HCEC 1CT (cell line): ENCODE data around the gene SLC29A3.

Source experiments
- DNase-seq: peaks from one replicate; pipeline ENCODE4 v3.0.0-alpha.2; 2017

SLC29A3 gene

DNA sequence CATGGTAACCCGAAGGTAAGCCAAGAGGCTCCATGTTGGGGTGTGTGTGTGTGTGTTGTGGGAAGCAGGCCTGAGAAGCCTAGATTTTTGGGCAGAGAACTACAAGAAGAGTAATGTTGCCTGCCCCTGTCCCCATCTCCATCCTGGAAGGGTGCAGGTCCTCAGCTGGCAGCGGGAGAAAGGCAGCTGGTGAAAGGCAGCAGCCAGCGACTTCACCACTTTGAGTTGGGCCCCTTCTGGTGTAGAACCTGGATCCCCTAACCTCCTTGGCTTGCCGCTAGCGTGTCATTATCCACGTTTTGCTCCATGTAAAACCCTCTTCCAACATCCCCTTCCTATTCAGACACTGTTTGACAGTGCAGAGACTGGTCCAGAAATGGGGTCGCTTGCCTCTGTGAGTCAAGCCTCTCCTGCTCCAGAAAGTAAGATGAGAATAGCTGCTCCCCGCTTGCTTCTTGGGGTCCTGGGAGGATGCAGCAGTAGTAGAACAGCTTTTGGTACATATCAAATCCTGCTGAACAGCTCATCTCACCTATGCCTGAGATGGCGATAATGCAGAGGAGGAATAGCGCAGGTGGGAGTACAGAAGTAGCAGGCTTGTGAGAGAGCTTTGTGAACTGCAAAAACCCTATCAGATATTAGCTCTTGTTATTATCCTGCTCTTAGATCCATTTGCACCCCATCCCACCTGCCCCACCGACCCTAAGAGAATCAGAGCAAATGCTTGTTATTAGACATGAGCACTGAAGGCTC, 55.6 kb downstream of the SLC29A3 start:
- no peak for DNase-seq

DNA sequence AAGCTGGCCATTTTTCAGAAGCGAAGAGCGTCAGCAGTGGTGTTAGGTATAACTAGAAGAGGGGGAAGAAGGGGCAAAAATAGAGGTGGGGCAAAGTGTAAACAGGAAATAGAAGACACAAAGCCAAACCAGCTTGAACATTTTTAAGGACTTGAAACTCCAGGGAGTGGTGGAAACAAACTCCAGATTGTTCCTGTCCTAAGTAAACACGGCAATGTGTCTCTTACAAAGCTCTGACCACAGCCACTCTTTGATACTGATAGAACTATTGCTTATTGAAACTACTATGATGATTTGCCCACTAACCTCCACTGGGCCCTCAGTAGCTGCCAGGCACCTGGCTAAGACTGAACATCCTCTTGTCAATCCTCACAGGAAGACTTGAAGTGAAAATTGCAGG, 56.9 kb downstream of the SLC29A3 start:
- no peak for DNase-seq

DNA sequence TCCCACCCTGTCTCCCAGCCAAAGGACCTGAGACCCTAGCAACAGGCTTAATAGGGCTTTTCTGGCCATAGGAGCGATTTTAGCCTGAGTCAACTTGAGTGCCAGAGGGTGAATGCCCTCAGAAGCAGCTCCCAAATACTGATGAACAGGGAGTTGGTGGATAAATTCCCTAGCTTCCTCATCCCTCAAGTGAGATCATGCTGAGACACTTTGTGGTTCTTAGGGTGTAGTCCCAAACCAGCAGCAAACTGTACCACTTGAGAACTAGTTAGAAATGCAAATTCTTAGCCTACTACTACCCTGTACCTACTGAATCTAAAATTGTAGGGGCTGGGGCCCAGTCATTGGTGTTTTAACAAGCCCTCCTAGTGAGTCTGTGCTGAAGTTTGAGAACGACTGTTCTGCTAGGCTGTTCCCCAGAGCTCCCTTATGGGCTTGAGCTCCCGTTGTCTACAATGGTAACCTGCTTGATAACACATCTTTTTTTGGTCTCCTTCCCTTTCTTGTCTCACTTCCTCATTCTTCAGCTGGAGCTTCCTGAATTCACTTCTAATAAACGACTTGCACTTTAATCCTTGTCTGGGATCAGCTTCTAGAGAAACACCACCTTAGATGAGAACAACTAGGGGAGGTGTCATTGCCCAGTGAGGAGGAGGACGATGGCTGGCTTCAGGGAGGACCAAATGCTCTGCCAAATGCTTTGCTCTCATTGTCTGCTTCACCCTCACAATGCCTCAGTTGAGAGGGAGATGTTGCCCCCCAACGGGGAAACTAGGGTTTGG, 59.5 kb downstream of the SLC29A3 start:
- no peak for DNase-seq

DNA sequence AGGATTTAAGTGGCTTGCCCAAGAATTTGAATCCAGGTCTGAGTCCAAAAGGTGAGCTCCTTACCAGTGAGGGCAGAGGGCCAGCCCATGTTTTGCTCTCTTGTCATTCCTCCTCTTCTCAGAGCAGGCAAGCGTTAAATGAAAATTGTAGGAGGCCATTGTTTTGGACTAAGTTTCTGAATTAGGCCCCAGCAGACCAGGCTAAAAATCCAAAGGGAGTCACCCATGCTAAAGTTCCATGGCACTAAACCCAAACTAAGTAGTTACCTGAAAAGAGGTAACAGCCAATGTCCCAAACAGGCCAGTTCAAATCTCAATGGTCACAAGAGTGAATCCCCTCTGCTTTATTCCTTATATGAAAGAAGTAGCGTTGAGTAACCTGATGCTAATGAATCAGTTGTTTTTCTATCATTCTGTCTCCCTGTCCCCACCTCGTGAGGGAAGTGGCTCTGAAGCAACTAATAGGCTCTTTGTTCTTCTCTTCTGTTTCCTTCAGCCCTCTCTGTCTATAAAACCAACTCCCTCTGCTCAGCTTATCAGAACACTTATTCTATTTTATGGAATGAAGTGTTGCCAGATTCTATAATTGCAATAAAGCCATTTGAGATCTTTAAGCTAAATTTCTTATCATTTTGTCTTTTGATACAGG, 60.2 kb downstream of the SLC29A3 start:
- no peak for DNase-seq

DNA sequence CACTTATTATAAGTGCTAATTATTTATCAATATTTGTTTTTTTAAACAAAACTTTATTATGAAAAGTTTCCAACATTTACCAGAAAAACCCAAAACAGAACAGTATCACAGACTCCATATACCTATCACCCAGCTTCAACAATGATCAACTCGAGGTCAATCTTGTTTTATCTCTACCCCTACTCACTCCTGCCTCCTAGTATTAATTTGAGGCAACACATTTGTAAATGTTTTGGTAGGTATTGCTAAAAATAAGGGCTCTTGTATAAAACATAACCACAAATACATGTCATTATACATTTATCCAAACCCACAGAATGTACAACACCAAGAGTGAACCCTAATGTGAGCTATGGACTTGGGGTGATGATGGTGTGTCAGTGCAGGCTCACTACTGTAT, 61.8 kb downstream of the SLC29A3 start:
- DNase-seq: no peak

DNA sequence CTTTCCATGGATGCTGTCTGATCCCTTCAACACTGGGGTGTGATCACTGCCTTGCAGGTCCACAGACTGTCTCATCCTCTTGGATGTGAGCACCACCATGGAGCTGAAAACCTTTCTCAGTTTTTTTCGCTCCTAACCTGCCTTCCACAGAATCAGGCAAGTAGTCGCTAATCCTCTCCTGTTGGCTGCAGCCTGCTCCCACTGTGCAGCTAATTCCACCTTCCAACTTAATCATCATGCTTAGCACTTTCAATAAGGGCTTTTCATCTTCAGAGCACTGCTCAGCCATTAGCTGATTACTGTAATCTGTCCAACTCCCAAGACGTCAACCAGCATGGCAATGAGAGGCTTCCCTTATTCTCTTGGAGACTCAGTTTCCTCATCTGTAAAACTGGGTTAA, 62.6 kb downstream of the SLC29A3 start:
- no peak for DNase-seq

DNA sequence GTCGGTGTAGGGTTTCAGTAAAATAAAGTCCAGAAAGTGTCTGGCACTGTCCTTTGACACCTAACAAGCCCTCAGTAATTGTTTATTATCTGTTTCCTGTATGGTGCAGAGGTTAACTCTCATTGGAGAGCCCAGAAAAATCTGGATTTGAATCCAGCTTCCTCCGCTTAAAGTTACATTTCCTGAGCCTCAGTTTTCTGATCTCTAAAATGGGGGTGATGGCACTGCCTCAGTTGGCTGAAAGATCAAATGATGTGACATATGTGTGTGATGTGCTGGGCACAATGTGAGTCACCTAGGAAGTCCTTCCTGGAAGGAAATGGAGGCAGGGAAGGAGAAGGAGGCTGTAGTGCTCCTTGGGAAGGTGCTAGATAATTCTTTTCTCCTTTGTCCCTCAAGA, 63.0 kb downstream of the SLC29A3 start:
- no peak for DNase-seq

DNA sequence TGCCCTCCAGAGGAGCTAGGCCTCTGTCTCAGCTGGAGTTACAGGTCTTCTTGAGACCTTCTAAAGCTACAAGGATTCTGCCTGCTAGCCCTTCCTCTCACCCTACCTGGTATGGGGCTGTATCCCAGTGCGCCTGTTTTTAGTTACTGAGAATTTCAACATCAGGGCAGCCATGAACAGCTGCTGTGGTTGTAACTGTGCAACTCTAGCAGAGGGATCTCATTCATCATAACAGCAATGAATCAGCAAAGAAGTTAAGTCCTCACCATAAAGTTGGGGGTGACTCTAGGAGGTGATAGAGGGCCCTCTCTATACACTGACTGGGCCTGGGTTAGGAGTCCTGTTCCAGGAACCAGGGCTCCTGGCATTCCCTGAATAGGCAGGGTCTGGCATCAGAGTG, 63.7 kb downstream of the SLC29A3 start:
- DNase-seq: peak; percentile 37

DNA sequence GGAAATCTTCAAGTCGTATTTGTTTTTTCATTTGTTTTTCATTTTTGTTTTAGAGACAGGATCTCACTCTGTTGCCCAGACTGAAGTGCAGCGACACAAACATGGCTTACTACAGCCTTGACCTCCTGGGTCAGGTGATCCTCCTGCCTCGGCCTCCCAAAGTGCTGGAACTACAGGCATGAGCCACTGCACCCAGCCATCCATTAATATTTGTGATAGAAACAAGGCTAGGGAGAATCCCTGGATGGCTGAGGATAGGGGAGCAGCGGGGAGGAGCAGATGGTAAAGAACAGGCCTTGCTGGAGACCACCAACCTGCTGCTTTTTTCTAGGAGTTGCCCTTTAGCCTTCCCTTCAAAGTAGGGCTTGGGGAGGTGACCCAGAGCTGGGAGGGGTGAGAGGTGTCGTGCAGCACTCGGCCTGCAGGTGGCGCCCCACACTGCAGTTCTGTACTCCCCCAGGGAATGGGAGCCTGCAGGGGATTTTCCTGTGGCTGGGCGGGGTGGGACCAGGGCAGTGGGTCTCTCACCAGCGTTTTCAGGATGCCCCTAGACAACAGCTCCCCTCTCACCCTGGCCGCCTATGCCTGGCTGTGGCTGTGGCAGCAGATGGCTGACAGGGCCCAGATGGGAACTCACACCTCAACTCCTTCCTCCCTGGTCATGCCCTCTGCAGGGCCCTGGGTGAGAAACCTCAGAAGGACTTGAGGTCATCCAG, 65.1 kb downstream of the SLC29A3 start:
- peak; percentile 30 for DNase-seq

DNA sequence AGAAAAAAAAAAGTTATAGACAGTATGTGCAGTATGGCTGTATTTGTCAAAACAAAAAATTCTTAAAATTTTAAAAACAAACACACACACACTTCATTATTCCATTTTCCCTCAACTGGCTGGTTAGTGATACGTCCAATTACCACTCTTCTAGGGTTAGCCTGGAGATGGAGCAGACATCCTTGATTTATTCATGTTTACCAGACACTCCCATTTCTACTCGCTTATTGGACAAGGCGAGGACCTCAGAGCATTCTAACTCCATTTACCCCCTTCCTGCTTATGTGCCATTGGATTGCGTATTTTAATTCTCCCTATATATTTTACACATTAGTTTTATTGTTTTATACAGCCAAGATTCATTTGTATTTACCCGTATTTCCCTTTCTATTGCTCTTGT, 69.1 kb downstream of the SLC29A3 start:
- DNase-seq: no peak

DNA sequence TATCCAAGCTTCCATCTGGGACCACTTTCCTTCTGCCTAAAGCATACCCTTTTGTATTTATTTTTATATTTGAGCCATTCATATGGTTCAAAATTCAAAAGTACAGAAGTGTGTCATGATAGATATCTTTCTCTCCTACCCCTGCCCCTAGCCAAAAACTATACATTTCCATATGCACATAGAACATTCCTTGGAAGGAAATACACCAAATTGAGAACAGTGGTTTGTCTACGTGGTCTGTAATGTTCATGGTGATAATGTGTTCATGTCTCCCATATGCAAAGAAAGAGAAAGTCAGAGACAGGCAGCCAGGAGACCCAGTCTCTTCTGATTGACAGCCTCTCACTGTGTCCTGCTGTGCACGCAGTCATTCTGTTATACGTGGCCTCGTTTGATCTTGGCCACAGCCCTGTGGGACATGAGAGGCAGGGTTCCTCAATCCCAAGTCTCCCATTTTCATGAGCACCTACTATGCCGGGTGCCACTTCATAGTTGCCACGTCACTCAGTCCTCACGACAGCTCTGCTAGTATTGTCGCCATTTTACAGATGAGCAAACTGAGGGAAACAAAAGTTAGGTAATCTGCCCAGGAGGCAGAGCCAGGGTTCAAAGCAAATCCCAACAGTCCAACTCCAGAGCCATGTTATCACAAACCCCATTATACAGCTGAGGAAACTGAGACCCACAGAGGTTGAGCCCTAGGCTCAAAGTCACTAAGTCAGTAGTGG, 69.7 kb downstream of the SLC29A3 start:
- no peak for DNase-seq

DNA sequence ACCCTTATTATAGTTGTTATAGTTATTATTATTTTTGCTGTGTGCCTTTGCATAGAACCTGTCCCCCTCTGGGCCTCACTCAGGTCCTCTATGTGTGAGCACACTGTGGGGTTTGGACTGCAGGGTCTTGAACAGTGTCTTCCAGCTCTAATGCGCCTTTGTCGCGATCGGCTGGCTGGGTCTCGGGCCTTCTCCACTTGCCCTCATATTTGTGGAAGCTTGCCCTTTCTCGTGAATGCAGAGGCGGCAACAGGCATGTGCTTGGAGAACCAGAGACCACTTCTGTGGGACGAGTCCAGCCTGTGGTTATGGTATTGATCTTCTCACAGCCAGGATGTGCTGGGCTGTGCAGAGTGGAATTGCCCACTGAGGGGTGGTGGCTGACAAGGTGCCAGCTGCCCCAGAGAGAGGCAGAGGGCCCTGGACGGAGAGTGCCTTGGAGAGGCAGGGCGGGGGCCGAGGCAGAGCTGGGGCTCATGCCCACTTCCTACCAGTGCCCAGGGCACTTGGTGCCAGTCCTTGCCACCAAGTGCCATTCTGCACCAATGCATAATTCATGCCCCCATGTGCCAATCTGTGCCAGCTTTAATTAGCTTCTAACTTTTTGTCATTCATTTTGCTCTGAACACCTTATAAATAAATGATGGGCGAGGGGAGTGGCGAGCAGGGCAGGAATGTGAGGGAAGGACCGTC, 70.9 kb downstream of the SLC29A3 start:
- no peak for DNase-seq

DNA sequence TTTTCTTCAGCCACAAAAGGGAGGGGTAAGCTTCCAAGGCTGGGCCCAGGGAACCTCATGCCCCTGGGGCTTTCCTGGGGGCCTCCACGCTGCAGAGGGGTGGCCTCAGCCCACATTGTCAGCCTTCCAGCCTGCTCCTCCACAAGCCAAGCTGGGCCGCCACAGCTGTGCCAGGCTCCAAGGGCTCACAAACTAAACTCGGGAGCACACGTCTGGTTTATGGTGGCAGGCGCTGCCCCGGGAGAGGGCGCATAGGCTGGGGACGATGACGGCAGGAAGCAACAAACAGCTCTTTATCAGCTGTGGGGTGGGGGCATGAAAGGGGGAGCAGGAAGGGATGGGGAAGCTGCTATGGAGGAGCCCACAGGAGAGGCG, 71.4 kb downstream of the SLC29A3 start:
- DNase-seq: no peak

DNA sequence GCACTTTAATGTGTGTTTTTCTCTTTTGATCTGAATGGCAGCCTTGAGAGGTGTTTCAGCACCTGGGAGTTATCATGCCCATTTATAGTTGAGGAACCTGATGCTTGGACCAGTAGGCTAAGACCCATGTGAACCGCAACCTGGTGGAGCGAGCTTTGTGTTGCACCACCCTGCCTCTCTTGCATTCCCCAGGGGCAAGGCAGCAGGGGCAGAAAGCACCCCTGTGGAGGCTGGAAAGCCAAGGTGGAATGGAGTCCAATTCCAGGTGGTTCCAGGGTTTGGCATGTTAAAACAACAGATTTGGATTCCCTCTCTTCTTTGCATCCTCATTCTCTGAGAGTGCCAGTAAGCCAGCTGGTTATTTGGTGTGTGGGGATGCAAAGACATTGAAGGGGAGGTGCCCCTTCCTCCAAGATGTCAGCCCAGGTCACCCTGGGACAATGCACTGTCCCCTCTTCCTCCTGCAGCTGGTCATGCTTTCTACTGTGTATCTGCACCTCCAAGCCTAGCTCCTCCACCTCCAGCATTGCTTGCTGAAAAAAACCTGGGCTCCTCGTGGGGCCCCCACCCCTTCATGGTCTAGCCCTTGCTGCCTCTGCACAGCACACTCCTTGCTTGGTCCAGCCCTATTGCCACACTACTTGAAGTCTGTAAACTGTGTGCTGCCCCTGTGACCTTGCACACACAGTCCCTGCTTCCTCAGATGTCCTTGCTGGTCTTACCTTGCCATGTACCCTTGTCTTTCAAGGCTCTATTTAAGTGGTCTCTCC, 72.0 kb downstream of the SLC29A3 start:
- no peak for DNase-seq

DNA sequence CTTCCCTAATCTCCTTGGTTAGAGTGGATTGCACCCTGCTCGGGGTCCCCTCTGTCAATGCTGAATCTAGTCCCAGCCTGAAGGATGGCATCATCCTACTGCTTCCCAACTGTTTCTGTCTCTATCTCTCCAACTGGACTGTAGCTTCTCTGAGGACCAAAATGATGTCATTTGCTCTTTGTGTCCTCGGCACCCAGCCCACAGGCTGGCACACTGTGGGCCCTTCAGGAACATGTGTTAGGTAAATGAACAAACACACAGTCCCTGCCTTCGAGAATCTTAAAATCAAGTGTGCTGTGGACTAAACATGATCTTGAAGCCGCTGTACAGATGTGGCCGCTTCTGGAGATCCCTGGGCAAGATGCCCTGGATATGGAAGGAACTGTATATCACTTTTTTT, 72.6 kb downstream of the SLC29A3 start:
- DNase-seq: no peak

DNA sequence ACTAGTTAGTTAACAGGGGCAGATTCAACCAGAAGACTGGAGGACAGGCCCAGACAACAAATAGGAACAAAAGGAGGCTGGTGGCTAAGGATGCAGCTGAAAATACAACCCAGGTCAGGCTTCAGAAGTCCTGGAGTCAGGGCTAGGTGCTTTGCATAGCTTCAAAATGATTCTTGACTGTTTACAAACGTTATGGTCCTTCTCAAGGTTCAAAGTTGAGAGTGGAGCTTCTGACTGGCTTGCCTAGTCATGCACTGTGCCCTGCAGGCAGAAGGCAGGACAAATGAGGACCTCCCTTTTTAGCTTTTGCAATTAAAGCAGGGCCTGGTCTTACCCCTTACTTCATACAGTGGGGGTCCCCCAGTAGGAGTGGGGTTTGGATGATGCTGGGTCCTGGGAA, 73.2 kb downstream of the SLC29A3 start:
- no peak for DNase-seq

DNA sequence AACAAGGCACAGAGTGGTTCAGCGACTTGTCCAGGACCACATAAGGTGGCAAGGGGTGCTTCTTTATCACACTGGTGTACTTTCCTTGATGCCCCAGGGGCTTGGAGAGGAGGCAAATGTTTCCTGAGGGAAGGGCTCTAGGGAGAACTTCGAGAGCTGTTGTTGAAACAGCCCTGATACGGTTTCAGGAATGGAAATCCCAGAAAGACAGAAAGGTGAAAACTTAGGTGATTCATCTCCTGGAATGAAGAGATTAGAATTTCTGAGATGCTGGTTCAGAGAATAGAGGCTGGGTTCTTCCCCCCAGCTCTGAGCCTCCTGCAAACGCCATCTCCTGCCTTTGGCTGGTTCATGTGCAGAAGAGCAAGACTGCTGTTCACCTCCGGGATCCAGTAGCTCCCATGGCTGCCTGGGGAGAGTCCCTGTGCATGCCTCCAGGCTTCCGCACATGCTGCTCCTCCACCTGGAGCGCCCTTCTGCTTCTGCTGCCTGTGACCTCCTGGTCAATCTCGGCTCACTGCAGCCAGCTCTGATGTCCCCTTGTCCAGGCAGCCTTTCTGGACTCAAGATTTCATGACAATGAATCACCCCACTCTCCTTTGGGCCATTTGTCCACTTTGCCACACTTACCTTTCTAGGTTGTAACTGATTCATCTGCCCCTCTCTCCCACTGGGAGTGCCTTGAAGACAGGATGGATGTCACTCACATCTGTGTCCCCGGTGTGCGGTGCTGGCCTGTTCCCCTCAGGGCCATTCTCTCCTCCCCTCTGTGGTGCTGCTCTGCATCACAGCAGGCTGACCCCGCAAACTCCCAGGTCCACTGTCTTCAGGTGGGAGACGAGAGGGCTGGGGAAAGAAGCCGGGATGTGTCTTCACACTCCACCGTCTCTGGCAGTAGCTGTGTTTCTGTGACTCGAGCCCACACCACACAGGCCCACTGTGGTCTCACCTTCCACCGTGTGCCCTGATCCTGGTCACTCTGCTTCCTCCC, 74.0 kb downstream of the SLC29A3 start:
- no peak for DNase-seq

DNA sequence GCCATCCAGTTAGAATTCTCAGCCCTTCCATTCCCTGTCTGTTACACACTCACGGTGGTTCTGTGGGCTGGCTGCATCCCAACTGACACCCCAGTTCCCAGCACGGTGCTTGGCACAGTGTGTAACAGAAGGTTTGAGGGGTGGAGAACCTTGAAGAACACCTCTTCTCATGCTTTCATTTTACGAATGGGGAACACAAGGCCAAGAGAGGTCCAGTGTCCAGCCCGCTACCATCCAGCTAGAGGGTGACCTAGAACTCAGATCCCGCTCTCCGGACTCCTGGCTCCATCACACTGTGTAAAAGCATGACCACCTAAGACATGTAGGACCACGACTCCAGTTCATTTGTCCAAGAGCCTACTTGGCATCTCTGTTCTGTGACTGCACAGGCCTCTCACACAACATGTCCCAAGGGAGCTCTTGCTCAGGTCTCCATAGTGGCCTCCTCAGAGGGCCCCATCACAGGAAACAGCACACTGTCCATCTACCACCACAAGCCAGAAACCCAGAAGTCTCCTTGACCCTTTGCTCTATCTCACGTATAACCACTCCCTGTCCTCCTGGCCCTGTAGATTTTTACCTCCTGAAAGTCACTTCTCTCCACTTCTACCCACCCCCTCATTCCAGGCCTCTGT, 74.9 kb downstream of the SLC29A3 start:
- no peak for DNase-seq

DNA sequence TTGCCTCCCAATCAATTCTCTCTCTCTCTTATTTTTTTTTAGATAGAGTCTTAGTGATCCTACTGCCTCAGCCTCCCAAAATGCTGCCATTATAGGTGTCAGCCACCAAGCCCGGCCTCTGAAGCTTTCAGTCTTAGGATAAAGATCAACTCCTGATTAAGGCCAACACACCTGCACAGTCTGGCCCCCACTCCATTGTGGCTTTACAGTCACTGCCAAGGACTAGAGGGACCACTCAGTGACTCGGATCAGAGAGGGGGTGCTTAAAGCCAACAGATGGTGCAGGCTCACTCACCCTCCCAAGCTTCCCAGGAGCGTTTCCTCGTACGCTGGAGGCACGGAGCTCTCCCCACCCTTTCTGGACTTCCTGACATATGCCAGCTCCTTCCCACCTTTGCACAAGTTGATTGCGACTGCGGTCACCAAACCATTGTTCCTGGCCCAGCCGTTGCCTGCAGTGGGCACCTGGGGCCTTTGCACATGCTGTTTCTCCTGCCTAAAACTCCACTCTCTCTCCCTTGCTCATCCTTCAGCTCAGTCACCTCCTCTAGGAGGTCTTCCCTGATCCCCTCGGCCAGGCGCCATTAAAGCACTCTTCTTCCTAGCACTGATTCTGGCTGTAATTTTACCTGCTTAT, 76.0 kb downstream of the SLC29A3 start:
- no peak for DNase-seq
